Measurements from ENCODE around the gene PMFBP1. TPM values are rescaled to one million over a fixed set of nuclear protein-coding genes. Genes with fewer than 3 reads are reported as not detected.
A peak's percentile ranks its signal among the peaks of the same experiment; 100 is the strongest.

Gene PMFBP1
- total and polyA plus RNA-seq, 10 of the 15 experiments (the other 5 are each of a cell fraction or from before 2014, with no cell fraction given): 0.40 to 2.3 (median 1.1) TPM

GRCh38 chr16:72094266-72094610 lies 77.7 kb downstream of the PMFBP1 start:
- WGBS (ENCODE audit: insufficient coverage, insufficient replicate concordance, low lambda C conversion rate, missing lambda C conversion rate): 1% methylated on average over 11 of the region's 11 CpGs
- CTCF ChIA-PET: interaction anchor here (0.6 to 3.8 kb wide), 6 partner anchors 24 to 595 kb away, joined by 3 to 27 read pairs (median 3); no protein-coding TSS in a partner anchor
- FAIRE-seq (peak; percentile 23), ATAC-seq (peak; percentile 8), DNase-seq (ENCODE audit: low read depth, low spot score) (no peak)
- Histone ChIP-seq H3K9ac (ENCODE audit: control insufficient read depth, insufficient read depth, low read length) (peak overlapping the region; percentile 96), H3K4me2 (ENCODE audit: control insufficient read depth, insufficient read depth) (peak overlapping the region; percentile 96), H3K27ac (ENCODE audit: control insufficient read depth, insufficient read depth) (peak overlapping the region; percentile 91), H3K4me1 (ENCODE audit: control insufficient read depth, insufficient read depth, low read length) (peaks cover 11% of the 10 kb centered on the region), H3K4me3 (peak overlapping the region; percentile 96), H3K27me3 (replicated peaks in 1 of 2; ENCODE audit: control insufficient read depth in 2 of 2, insufficient read depth in 2 of 2, low read length in 1 of 2) (no peaks in the 10 kb centered on the region), H3K79me2 (ENCODE audit: control insufficient read depth, insufficient read depth, low read length) (peaks cover 50% of the 10 kb centered on the region), H2AFZ (ENCODE audit: control insufficient read depth, low read depth, low read length) (peak overlapping the region; percentile 87), H4K20me1 (ENCODE audit: control insufficient read depth, insufficient read depth) (0 out of 2 replicates have a peak, but pooled peaks cover 2% of the 10 kb centered on the region), H3K36me3 (ENCODE audit: control insufficient read depth in 2 of 2, insufficient read depth in 2 of 2, low read length in 1 of 2) (peaks cover 5 to 8% of the 10 kb centered on the region in 2 experiments; a peak in 2 of 4 replicates), H3K9me3 (replicated peaks; ENCODE audit: control insufficient read depth, insufficient read depth, low read length) (no peaks in the 10 kb centered on the region)
- RAD21 ChIA-PET (ENCODE audit: unreplicated experiment): interaction anchor here (0.9 to 2.0 kb wide), 3 partner anchors 27 to 529 kb away, joined by 3 to 5 read pairs (median 4); no protein-coding TSS in a partner anchor
- intact Hi-C loops (cut with micrococcal nuclease; ENCODE audit: unreplicated experiment): loop anchor here (5.0 to 10.0 kb wide), 3 partner anchors 199 to 629 kb away; partner anchors contain the start of genes AP1G1, IST1 and ZNF23
- POLR2A ChIA-PET: no interaction called here
- TF ChIP-seq HSF1 (IDR thresholded peaks at IDR 0.05; ENCODE audit: low read depth, low read length) (no peak), EGR1 (IDR thresholded peaks at IDR 0.05; ENCODE audit: borderline replicate concordance in 1 of 2, low read depth in 2 of 2, low read length in 2 of 2) (0 out of 3 replicates have a peak, but pooled peaks of 1 of the 2 experiments have one; percentile 23), SREBF1 (IDR thresholded peaks at IDR 0.05; ENCODE audit: low read length) (no peak)
- SMC1A ChIA-PET (ENCODE audit: uncharacterized antibody, unreplicated experiment): interaction anchor here (0.8 to 2.7 kb wide), 4 partner anchors 23 to 529 kb away, joined by 3 to 9 read pairs (median 3); no protein-coding TSS in a partner anchor
- in situ Hi-C loops (cut with MboI): no loop called here
- no TSS peak for BruUV-seq (replicated peaks)
